Stimulated activated CD8-positive, alpha-beta memory T cell treated with anti-CD3 and anti-CD28 coated beads, Interleukin-12 subunit alpha, Interleukin-12 subunit beta, amount 100 ng/mL, for 24 hours (primary cell): ENCODE measurements around the gene RGMA.
"Not testable (repeated sequence)": the region's sequence is repeated elsewhere in the genome, so short reads cannot be mapped to it uniquely, and the experiment has no call there.

Experiments used
- DNase-seq: peaks from one replicate; pipeline ENCODE4 v3.0.0-alpha.2; 2020; ENCODE audit errors: extremely low read depth

Gene RGMA

GRCh38 chr15:93066834-93067648 lies 22.0 kb downstream of the RGMA start:
- no peak for DNase-seq

- DNase-seq, result no peak
Observed at GRCh38 chr15:93066224-93066681, 22.8 kb downstream of the RGMA start.

- DNase-seq, result no peak
Observed at GRCh38 chr15:93065641-93066045, 23.4 kb downstream of the RGMA start.

- DNase-seq, result no peak
Observed at GRCh38 chr15:93063796-93064690, 25.0 kb downstream of the RGMA start.

GRCh38 chr15:93063262-93063671 lies 25.7 kb downstream of the RGMA start:
- DNase-seq, result no peak

- DNase-seq, result not testable (repeated sequence)
Observed at GRCh38 chr15:93062628-93063261, 26.3 kb downstream of the RGMA start.

- no peak for DNase-seq
Observed at GRCh38 chr15:93060336-93061248, 28.4 kb downstream of the RGMA start.

GRCh38 chr15:93059442-93059841 lies 29.6 kb downstream of the RGMA start:
- DNase-seq, result no peak

GRCh38 chr15:93058904-93059427 lies 30.0 kb downstream of the RGMA start:
- no peak for DNase-seq

- no peak for DNase-seq
Observed at GRCh38 chr15:93058128-93058527, 30.9 kb downstream of the RGMA start.

- no peak for DNase-seq
Observed at GRCh38 chr15:93057618-93058017, 31.4 kb downstream of the RGMA start.

GRCh38 chr15:93056836-93057235 lies 32.2 kb downstream of the RGMA start:
- no peak for DNase-seq

GRCh38 chr15:93055211-93055610 lies 33.8 kb downstream of the RGMA start:
- no peak for DNase-seq

- DNase-seq, result no peak
Observed at GRCh38 chr15:93052090-93052879, 36.7 kb downstream of the RGMA start.

- DNase-seq, result no peak
Observed at GRCh38 chr15:93051236-93052089, 37.5 kb downstream of the RGMA start.

GRCh38 chr15:93050648-93051047 lies 38.4 kb downstream of the RGMA start:
- no peak for DNase-seq

GRCh38 chr15:93049914-93050578 lies 39.0 kb downstream of the RGMA start:
- no peak for DNase-seq

- DNase-seq, result no peak
Observed at GRCh38 chr15:93049233-93049632, 39.8 kb downstream of the RGMA start.

GRCh38 chr15:93048759-93049161 lies 40.3 kb downstream of the RGMA start:
- DNase-seq, result no peak
